Skeletal muscle cell (primary cell): Measurements from ENCODE around the gene PDGFD.
A peak's percentile ranks its signal among the peaks of the same experiment; 100 is the strongest.

ENCODE experiments used
- DNase-seq: peaks from one replicate; pipeline ENCODE4 v3.0.0-alpha.2; 2010; ENCODE audit warnings: low read depth
- H3K4me3 ChIP-seq: 2 replicates; pipeline ENCODE4 v1.5.1; 2011; ENCODE audit warnings: low read depth, mild to moderate bottlenecking, control low read depth, low read length, moderate library complexity

The PDGFD gene

GRCh38 chr11:103877221-103877620 is 286.7 kb downstream of the PDGFD start:
- DNase-seq: no peak
- H3K4me3 ChIP-seq: no peak overlapping the region

- no peak overlapping the region for H3K4me3 ChIP-seq
- no peak for DNase-seq
Observed at GRCh38 chr11:103875855-103876510, 288.0 kb downstream of the PDGFD start.

GRCh38 chr11:103872748-103873147 is 291.2 kb downstream of the PDGFD start:
- H3K4me3 ChIP-seq: no peak overlapping the region
- no peak for DNase-seq

GRCh38 chr11:103871923-103872551 is 291.9 kb downstream of the PDGFD start:
- no peak for DNase-seq
- H3K4me3 ChIP-seq: no peak overlapping the region

- no peak overlapping the region for H3K4me3 ChIP-seq
- DNase-seq: peak; percentile 53
Observed at GRCh38 chr11:103870821-103871309, 293.1 kb downstream of the PDGFD start.

- no peak for DNase-seq
Observed at GRCh38 chr11:103867481-103867880, 296.5 kb downstream of the PDGFD start.

GRCh38 chr11:103863497-103863896 is 300.4 kb downstream of the PDGFD start:
- DNase-seq: peak; percentile 62
- no peak overlapping the region for H3K4me3 ChIP-seq

More at GRCh38 chr11:103867481-103867880, 296.5 kb downstream of the PDGFD start:
- no peak overlapping the region for H3K4me3 ChIP-seq

- no peak overlapping the region for H3K4me3 ChIP-seq
- no peak for DNase-seq
Observed at GRCh38 chr11:103862802-103863174, 301.2 kb downstream of the PDGFD start.

GRCh38 chr11:103862094-103862801 is 301.7 kb downstream of the PDGFD start:
- no peak for DNase-seq
- H3K4me3 ChIP-seq: no peak overlapping the region
